Epithelial cell of proximal tubule (primary cell): Measurements from ENCODE around the gene ZFP1. TPM values are rescaled to one million over a fixed set of nuclear protein-coding genes. Genes with fewer than 3 reads are reported as not detected.
A peak's percentile ranks its signal among the peaks of the same experiment; 100 is the strongest.

Source experiments
- DNase-seq: peaks from one replicate; pipeline ENCODE4 v3.0.0-alpha.2; 2011; ENCODE audit warnings: low read depth
- H3K4me3 ChIP-seq: 2 replicates; pipeline ENCODE4 v1.5.1; 2011; ENCODE audit warnings: low read depth, mild to moderate bottlenecking, low read length
- total RNA-seq: library from RNA; depleted of rRNA; stranded (reverse); fragments of >200 nt; gene quantifications from 2 replicates; pipeline ENCODE4 v1.2.3, GENCODE V29; 2015
- TF ChIP-seq, protein P1 (sequence below): conservative IDR thresholded peaks from 2 replicates; pipeline ENCODE4 v1.5.1; 2012; ENCODE audit warnings: low read depth, mild to moderate bottlenecking, low read length

ZFP1 gene
- total RNA-seq: 8.1 and 9.2 TPM in 2 replicates

DNA sequence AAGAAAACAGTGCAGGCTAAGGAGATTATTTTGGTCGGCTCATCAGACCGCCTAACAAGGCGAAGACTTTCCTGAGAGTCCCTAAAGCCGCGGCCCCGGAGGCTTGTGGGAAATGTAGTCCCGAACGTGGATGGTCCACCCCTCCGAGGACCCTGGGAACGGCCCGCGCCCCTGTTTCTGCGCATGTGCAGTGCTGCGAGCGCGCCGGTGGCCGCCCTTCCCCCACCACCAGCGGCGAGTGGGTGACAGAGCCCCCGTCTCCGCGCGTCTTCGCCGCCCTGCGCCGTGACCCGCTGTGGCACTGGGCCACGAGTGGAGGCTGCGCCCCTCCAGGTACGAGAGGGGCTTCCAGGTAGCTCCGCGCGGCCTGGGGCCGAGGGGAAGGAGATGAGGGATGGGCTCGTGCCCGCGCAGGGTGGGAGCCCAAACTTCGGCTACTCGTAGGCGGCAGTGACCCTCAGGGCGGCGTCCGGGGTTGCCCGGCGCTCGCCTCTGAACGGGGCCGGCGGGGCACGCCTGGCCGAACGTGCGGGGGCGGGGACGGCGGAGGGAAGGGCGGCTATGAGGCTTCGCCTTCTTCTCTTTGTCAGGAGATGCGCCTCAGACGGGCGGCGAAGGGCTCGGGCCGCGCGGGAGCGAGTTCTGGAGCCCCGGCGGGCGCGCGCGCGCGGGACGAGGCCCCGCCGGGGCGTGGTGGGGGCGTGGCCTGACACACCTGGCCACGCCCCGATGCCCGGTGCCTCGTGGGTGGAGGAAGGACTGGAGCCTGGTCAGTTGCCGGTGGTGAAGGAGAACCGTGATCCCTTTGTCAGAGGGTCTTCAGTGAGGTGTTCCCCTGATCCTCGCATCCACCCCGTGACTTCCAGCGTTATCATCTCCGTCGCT, at the start of gene ZFP1:
Gene ZFP1 (plus strand): TSS at position 214 of the 885 bp plus-strand sequence. CDS start 4,428 bp downstream, outside the sequence.
- H3K4me3 ChIP-seq: peak within 1 kb of the TSS; percentile 94
- DNase-seq: peak; percentile 36
- TF ChIP-seq, protein P1, sequence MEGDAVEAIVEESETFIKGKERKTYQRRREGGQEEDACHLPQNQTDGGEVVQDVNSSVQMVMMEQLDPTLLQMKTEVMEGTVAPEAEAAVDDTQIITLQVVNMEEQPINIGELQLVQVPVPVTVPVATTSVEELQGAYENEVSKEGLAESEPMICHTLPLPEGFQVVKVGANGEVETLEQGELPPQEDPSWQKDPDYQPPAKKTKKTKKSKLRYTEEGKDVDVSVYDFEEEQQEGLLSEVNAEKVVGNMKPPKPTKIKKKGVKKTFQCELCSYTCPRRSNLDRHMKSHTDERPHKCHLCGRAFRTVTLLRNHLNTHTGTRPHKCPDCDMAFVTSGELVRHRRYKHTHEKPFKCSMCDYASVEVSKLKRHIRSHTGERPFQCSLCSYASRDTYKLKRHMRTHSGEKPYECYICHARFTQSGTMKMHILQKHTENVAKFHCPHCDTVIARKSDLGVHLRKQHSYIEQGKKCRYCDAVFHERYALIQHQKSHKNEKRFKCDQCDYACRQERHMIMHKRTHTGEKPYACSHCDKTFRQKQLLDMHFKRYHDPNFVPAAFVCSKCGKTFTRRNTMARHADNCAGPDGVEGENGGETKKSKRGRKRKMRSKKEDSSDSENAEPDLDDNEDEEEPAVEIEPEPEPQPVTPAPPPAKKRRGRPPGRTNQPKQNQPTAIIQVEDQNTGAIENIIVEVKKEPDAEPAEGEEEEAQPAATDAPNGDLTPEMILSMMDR: no peak

DNA sequence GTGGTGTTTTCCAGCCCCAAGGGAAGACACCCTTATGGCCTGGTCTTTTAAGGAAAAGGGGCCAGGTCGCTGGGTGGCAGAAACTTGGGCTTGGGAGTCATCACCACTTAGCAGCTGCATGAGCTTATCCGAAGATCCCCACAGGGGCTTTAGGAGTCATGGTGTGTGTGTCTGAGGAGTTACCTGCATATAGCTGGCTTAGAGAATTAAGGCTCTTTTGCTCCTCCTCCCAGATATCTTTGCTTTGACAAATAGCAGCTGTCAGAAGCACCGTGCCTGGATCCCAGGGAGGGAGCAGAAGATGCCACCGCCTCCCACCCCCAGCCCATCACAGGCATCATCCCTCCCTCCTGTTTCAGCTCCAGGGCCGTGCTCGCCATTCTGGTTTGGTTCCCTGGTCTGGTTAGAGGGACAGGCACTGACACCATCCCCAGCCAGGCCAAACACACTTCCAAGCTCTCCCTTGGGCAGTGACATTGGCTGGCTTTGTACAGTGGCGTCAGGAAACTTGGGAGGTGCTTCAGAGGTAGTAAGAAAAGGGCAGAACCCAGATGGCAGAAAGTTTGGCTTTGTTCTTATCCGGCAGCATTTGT, 49.2 kb upstream of the ZFP1 start:
- TF ChIP-seq, protein P1: no peak
- no peak overlapping the region for H3K4me3 ChIP-seq
- no peak for DNase-seq

DNA sequence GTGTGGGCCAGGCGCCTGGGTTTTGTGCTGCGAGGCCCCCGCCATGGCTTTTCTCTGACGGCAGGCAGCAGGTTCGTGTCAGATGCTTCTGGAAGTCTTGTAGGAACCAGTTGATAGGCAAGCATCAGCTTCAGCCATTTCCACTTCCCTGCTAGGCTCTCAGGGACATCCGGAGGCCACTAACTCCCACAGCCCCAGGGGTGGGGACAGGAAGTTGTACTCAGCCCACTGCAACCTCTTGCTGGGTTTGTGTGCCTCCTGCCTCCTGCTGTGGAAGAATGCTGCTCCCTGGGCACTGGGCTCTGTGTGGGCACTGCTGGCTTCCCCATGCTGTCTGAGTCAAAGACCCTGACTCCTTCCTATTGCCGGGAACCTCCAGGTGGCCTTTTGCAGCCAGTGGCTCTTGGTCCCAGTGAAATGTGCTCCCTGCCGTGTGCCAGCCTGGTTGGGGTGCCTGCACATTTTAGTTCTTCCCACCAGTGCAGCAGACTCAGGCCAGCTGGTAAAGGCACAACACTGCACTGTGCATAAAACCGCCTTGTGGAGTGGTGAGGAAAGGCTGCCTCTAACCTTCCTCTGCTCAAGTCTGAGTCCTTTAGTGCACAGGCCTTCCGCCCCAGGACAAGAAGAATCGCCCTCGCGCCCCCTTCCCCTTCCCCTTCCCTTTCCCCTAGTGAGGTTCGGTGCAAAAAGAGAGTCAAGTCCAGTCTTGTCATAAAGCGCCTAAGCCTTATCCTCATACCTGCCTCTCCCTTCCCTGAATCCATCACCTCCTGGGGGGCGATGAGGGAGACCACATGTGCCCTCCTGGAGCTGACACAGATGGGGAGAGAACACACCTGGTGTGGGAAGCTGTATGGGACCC, 48.4 kb upstream of the ZFP1 start:
- H3K4me3 ChIP-seq: no peak overlapping the region
- no peak for DNase-seq
- TF ChIP-seq, protein P1: no peak

DNA sequence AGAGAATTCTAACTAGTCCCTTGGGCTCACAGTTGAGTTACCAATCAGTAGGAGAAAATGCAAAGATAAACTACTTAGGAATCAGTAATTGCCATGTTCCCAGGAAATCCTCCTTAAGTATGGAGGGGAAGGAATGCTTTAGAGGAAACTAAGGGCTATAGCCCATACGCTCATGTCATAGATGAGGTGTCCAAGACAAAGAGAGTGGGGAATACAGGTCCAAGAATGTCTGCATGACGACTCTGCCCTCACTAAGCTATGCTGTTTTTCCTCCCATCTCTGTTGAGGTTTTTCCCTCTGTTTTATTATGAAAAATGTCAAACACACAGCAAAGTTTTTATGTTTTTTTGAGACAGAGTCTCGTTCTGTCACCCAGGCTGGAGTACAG, 47.7 kb upstream of the ZFP1 start:
- TF ChIP-seq, protein P1: no peak
- no peak overlapping the region for H3K4me3 ChIP-seq

DNA sequence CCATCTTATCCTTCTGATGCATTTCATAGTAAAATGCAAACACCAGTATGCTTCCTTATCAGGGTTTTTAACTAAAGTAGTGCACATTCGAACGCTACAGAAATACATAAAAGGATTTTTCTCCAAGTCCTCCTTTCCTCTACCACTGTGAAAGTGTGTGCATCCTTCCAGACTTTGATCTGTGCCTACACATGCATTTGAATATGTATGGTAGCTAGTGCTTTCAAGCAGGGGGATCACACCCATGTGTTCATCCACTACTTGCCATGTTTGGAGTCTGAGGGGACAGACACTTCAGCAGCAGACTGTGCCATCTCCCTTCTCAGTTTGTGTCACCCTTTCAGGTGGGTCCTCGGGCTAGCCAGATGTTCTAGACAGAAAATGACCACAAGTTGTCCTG, 46.7 kb upstream of the ZFP1 start:
- DNase-seq: no peak
- TF ChIP-seq, protein P1: no peak
- H3K4me3 ChIP-seq: no peak overlapping the region

More for the DNA sequence above, 47.7 kb upstream of the ZFP1 start:
- no peak for DNase-seq

DNA sequence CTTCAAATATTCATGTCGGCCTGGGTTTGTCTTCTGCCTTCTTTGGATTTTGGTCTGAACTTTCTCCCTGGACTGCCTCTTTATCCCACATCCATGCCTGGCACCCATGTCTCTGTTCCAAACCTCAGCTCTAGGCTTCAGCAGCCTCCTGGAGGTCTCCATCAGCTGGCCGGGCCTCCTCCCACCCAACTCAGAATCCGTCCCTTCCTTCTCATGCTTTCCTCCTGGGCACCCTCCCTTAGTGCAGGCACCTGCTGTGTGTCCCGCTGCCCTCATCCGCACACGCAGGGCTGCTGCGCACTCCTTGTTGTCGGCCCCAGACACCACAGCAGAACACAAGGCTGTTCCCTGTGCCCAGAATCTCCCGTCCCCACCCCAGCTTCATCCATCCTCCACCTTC, 45.7 kb upstream of the ZFP1 start:
- TF ChIP-seq, protein P1: no peak
- no peak for DNase-seq
- no peak overlapping the region for H3K4me3 ChIP-seq
